GM18868 (cell line): Measurements from ENCODE around the gene CKLF.
"Not testable (repeated sequence)": the region's sequence is repeated elsewhere in the genome, so short reads cannot be mapped to it uniquely, and the experiment has no call there.

Experiments
- ATAC-seq: cut with Tn5 transposase; IDR thresholded peaks from one replicate; pipeline ENCODE4 v1.9.1; 2021; ENCODE audit warnings: mild to moderate bottlenecking, moderate library complexity; ENCODE audit not compliant: unreplicated experiment

Gene CKLF

GRCh38 chr16:66566051-66566901, 13.9 kb downstream of the CKLF start, which contains the start of gene CMTM1:
CMTM1 (plus strand) TSS chr16:66566439; CDS start chr16:66566514, 75 bp downstream.
- ATAC-seq: no peak

- ATAC-seq: not testable (repeated sequence)
Observed at GRCh38 chr16:66567270-66567669, 14.9 kb downstream of the CKLF start.

- ATAC-seq: no peak
Observed at GRCh38 chr16:66568355-66568754, 16.0 kb downstream of the CKLF start.

DNA sequence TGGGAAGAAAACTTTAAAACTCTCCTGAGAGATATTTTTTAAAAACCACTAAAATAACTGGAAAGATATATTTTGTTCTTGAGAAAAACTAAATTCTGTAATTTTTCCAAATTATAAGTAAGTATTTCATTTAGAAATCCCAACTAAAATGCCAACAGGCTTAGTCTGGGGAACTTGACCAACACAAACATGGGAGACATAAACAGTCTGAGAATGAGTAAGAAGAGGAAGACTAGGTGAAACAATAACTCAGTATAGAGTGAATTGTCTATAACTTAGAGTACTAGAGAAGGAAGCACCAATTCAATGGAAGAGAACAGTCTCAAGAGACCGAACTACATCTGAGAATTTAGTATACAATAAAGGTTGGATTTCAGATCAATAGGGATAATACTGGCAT, 16.8 kb downstream of the CKLF start:
- no peak for ATAC-seq

DNA sequence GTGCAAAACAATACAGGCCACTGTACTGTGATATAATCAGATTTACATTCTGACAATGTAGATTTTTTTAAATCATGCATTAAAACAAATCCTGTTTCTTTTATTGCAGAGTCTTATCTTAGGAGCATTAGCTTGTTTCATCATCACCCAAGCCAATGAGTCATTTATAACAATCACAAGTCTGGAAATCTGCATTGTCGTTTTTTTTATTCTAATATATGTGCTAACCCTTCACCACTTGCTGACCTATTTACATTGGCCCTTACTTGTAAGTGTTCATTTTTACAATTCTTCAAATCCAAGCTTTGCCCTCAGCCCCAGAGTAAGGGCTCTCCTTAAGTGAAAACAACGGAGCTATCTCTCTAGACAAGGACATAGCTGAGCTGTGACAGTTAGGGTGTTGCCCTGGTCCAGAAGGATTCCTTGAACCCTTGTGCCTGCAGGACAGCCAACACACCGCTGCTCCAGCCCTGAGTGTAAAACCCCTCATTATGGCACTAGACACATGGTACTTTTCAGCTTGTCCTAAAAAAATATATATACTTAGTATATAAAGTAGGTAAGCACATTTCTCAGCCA, 17.5 kb downstream of the CKLF start:
- ATAC-seq: no peak

DNA sequence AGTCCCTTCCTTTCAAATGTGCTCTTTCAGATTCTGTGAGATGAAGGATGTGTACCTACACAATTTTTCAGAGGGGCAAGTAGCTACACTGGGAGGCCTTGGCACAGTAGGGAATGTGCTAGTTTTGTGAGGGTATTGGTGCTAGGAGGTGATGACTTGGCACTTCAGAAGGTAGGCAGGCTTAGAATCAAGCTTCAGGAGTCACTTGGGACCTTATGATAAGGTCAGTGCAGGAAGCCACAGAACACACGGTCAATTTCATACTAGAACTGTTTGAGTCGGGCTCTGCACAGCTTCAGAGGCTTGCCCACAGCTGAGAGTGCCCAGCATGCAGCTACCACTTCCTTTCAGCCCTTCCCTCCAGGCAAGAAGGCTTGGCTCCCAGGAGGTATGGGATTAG, 20.0 kb downstream of the CKLF start:
- ATAC-seq: no peak

DNA sequence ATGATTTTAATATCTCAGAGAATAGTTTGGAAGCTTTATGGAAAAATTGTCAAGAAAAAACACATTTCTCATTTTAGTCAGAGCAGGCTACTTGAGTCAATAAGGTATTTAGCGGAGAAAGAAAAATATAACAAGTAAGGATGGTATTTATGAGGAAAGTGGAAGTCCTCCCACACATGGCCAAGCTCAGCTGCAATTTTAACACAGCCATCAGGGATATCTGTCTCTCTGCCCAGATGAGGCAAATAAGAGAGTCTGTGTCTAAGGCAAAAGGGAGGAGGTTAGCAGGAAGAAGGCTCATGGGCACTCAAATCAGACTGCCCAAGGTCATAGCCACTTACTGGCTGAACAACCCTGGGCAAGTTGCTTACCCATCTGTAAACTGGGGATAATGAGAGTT, 21.7 kb downstream of the CKLF start:
- ATAC-seq: no peak

GRCh38 chr16:66574531-66574930, 22.2 kb downstream of the CKLF start:
- ATAC-seq: no peak

- ATAC-seq: no peak
Observed at GRCh38 chr16:66575060-66575459, 22.7 kb downstream of the CKLF start.

DNA sequence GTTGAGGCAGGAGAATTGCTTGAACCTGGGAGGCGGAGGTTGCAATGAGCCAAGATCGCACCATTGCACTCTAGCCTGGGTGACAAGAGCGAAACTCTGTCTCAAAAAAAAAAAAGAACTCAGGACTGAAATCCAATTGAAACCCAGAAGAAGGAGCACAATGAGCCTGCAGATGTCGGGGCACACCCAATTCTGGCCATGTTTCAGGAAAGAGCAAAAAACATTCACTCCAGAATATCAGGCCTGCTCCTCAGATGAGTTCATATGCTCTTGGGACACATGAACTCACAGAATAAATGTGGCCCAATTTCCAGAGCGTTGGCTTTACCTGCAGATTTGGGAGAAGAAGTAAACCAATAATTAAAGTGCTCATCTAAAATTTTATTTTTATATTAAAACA, 23.9 kb downstream of the CKLF start:
- ATAC-seq: no peak

GRCh38 chr16:66578651-66579531, 26.5 kb downstream of the CKLF start, which contains the start of gene CMTM2:
CMTM2 (plus strand) TSS chr16:66579463; CDS start chr16:66579608, 145 bp downstream.
- ATAC-seq: no peak

- no peak for ATAC-seq
Observed at GRCh38 chr16:66580605-66581209, 28.3 kb downstream of the CKLF start.

DNA sequence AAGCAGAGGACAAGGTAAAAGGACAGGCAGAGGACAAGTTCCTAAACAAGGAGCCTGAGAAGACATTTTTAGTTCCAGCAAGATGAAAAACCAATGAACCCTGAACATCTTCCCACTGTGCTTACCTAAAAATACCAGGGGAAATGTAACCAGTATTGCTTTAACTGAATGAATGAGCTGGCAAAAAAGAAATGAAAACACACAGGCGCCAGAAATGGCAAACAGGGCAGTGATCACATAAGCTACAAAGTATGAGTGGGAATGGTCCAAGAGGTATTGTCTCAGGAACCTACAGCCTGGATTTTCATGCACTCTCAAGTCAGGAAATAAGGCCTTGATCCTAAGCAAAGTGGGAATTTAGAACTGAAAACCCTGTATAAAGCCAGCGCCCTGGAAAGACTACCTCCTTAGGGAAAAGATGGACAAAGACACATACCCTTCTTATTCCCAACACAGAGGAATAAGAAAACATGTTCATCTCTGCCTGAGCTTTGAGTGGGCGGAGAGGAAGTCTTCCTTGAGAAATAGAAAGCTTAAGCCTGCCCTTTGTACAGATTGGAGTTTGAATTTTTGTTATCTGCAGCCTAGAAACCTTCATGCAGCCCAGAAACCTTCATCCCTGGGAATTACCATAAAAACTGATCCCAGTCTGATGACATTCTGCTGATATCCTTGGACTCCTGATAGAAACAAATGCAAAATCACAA, 29.0 kb downstream of the CKLF start:
- ATAC-seq: no peak

- no peak for ATAC-seq
Observed at GRCh38 chr16:66585481-66586239, 33.3 kb downstream of the CKLF start.

- no peak for ATAC-seq
Observed at GRCh38 chr16:66587881-66588600, 35.7 kb downstream of the CKLF start.

DNA sequence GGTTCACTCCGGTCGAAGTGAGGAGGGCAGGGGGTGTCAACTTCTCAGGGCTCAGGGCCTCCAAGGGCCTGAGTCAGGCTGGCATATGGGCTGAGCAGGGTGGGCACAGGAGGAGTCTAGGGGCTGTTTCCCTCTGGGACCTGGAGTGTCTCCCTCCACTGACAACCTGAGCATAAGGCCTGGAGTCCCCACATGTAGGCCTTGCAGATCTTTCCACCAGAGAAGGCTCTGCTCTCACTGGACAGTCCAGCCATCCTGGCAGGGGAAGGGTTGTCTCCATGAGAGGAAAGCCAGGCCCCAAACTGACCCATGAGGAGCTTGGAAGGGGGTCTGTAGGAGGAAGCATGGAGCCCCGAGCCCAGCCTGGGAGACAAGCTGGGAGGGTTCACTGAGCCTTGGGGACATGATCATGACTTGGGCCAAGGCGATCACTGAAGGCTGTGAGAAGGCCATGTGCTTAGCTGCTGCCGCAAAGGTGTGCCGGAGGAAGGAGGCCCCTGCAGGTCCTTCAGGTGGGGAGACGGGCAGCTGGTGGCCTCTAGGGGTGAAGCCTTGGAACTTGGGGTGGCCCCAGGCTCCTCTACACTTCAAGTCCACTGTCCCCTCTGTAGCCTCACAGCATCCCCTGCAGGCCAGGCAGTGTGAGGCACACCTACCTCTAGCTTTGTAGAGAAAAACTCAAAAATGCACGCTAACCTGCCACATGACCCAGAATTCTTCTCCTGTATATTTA, 36.8 kb downstream of the CKLF start:
- peak; percentile 84 for ATAC-seq

- ATAC-seq: peak; percentile 40
Observed at GRCh38 chr16:66590322-66590721, 37.9 kb downstream of the CKLF start.

DNA sequence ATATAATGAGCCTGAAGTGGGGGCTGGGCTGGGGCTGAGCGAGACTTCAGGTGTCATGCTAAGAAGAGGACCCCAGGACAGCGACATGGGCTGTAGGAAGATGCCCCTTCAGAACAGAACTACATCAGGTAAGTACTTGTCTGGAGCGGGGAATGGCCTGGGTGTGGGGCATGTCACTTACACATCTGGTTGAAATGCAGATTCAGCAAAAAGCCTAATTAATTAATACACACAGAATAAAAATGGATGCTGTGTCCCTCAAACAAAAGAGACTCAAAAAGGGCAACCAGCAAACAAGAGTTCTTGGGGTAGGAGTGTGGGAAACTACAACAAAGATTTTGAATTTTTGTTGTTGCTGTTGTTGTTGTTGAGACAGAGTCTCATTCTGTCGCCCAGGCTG, 38.6 kb downstream of the CKLF start:
- ATAC-seq: no peak
